Hypothalamus (tissue), 51 donors: ENCODE data around the gene SCRN2.

Source experiments
- DNase-seq, 51 donors: peaks; one replicate each; lab custom pipeline; 2025; lab: John Stamatoyannopoulos, UW

Gene SCRN2

DNA sequence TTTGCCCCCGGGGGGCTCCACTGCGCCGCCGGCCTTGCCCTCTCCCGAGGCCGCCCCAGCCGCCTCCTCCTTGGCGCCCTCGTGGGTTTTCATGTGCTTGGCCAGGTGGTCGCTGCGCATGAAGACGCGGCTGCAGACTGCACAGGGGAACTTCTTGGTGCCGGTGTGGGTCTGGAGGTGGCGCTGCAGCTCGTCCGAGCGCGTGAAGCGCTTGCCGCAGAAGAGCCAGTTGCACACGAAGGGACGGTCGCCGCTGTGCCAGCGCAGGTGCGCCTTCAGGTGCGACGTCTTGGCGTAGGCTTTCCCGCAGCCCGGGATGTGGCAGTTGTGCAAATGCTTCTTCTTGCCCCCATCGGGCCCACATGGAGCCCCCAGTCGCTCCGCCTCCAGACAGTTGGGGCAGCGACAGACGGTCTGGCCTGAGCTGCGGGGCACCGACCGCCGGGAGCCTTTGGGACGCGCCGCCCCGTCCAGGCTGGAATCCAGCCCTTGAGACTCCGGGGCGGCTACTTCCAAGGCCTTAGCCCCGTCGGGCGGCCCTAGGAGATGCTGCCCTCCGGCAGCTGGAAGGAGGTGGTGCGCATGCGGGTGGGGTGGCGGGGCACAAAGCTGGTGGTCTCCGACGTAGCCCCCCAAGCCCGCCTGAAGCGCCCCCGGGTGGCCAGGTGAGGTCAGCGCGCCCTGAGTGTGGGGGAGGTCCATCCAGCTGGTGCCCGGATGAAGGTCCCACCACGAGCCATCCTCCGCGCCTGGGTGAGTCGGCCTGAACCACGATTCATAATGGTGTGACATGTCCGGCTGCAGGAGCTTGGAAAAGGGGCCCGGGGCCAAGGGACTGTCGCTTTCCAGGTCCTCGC, 6.5 kb upstream of the SCRN2 start:
- DNase-seq: no peak

DNA sequence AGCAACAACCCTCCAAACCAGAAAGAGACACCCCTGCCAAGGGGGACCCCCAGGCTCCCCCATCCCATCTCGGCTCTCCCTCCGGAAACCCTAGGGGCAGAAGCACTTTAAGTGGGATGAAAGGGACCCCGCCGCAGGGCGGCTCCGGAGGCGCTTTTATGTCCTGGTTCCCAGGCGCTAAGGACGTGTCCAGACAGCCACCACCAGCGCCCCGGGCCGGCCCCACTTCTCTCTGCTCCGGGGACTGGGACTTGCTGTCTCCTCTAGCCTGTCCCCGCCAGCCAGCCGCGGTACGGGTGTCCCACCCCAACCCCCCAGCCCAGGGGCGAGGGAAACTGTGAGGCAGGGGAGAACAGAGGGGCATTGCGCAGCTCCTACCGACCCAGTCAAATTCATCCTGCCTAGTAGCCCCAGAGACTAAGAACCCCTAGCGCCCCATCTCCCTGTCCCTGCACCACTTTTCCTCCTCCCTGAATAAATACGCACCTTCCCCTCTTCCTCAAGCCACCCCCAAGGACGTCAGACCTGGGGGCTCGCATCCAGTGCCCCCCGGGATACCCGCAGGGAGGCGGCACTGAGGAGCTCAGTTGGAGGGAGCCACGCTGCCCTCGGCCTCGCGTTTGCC, 5.8 kb upstream of the SCRN2 start:
- no peak for DNase-seq

GRCh38 chr17:47845716-47846075, 4.6 kb upstream of the SCRN2 start:
- DNase-seq: no peak

DNA sequence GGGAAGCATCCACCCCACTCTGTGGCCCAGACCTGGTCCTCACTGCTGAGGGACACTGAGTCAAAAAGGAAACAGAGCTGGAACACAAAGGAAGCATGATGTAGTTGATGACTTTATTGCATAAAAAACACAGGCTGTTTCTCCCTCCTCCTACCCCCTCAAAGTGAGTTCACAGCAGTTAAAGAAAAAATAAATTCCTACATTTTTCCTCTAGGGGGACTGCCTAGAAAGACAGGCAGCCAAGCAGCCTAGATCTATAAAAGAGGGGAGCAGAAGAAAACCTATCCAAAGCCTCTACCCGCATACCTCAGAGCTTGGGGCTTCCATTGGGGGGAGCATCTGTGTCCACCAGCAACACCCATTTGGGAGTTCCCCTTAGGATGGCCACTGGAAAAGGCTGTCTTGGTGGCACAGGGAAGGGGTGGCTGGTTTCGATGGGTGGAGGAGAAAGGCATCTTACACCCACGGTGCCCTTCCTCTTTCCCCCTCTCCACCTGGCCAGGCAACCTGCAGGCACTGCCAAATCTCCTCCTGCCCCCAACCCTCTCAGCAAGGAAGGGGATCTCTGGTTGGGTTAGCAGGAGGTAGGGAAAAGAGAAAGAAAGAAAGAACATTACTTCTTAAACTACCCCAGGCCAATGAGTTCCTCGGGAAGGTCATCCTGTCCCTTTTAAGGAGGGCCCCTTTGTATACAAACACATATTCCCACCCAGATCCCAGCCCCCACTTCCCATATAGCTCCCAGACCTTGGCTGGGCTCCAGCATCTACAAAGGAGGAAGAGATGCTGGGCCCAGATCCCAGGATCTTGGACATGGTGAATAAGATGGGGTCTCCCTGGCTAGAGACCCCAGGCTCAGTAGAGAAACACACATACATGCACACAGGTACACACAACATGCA, 4.0 kb upstream of the SCRN2 start:
- no peak for DNase-seq

DNA sequence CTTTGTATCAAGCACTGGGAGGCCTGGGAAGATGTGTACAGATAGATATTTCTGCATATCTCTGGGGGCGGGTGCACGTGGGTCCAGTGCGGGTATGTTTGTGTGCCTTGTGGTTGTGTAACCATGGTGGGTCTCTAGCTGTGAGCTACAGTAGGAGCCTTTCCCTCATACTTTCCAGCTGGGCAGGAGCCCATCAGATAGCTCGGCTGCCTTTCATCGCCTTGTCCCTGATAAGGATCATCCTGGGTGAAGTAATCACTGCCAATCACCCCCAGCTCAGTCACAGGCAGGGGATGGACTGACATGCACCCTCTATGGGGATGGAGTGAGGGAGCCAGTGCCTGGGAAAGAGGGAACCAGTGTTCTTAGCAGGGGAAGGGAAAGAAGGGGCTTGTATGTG, 3.2 kb upstream of the SCRN2 start:
- no peak for DNase-seq

- no peak for DNase-seq
Measured at GRCh38 chr17:47843391-47843730, 2.3 kb upstream of the SCRN2 start.

GRCh38 chr17:47841488-47842291, 617 bp upstream of the SCRN2 start:
- no peak for DNase-seq

DNA sequence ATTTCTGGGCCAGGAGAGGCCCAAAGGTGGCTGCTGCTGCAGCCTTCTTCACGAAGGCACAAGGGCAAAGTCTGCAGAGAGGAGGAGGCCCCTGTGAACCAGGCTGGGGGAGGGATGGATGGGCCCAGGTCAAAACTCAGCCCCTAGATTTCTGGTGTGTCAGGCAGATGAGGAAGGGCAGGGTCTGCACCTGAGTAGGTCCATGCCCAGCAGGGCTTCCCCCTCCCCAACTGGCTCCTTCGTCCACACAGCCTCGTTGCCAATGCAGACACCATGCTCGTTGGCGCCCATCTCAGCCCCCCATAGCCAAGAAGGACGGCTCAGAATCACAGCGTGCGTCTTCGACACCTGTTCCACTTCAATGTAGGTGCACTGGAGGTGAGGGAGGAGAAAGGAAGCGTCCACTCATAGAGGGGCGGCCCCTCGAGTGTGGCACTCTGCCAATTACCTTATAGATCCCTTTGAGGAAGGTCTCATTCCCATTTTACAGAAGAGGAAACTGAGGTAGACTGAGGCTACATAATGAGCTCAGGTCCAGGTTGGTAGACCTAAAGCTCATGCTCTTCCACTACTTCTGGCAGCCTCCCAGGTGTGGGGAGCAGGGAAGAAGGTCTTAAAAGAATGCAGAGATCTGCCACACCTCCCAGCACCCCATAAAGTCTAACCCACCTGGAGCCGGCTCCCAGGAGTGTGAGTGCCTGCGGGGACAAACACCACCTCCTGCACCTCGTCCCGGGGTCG, 902 bp downstream of the SCRN2 start:
- DNase-seq: peak in 1 of 51 donors; percentile 11

- no peak for DNase-seq
Measured at GRCh38 chr17:47839071-47839470, 2.0 kb downstream of the SCRN2 start.

DNA sequence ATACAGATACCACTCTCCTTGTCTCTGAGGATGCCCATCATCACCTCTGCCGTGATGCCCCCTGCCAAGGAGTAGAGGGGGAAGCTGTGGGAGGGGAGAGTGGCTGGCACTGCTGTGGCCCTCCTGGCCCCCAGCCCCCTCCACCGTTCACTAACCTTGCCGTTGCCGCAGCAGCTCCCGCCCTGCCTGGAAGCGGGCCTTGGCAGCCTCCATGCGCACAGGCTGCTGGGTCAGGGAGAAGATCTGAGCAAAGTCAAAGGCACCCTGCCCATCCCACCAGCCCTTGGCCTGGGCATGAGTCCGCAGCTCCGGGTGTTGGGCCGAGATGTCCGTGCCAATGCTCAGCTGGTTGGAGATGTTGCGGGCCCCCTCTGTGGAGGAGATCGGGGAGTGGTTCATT, 2.4 kb downstream of the SCRN2 start:
- DNase-seq: no peak

GRCh38 chr17:47837401-47838039, 3.6 kb downstream of the SCRN2 start:
- DNase-seq: no peak

GRCh38 chr17:47836601-47837000, 4.5 kb downstream of the SCRN2 start:
- no peak for DNase-seq

DNA sequence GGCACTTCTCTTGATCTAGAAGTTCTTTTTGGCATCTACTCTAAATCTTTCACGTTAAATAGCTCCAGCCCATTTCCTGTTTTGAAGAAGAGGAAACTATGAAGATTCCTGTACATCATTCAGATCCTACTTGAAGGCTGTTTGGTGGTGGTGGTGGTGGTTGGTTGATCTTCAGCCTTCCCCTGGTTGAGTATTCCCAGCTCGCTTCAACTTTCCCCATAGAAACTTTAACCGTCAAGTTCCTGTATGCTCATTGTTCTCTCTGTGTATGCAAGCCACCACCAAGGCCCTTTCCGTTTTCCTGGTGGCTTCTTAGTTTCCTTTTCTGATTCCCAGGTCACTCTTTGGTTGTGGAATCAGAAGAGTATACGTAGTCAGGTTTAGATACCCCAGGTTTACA, 6.3 kb downstream of the SCRN2 start:
- no peak for DNase-seq

DNA sequence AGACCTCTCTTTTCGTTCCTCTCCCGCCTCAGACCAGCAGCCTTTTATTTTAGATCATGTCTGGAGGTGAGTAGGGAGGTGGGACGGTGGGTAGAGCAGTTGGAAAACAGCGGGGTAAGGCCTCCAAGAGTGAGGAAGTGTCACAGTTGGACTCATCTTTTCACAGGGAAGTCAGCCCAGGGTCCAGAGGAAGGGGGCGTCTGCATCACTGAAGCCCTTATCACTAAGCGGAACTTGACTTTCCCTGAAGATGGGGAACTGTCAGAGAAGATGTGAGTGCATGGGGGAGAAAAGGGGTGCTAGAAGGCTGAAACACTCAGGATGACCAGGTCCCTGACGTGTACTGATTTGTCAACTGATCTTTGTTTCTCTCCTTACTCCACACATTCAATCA, 9.1 kb downstream of the SCRN2 start:
- DNase-seq: peak in 7 of 51 donors; percentile 17 to 32 (median 21)

GRCh38 chr17:47831003-47831933, 9.8 kb downstream of the SCRN2 start, which contains the start of the genes LRRC46 and MRPL10:
LRRC46 (plus strand) TSS chr17:47831670; CDS start chr17:47831990, 320 bp downstream.
MRPL10 (minus strand) TSS chr17:47831541; CDS start chr17:47831511, 30 bp downstream.
- peak; percentile 72 to 95 (median 86) for DNase-seq

GRCh38 chr17:47830396-47831002, 10.6 kb downstream of the SCRN2 start:
- no peak for DNase-seq

DNA sequence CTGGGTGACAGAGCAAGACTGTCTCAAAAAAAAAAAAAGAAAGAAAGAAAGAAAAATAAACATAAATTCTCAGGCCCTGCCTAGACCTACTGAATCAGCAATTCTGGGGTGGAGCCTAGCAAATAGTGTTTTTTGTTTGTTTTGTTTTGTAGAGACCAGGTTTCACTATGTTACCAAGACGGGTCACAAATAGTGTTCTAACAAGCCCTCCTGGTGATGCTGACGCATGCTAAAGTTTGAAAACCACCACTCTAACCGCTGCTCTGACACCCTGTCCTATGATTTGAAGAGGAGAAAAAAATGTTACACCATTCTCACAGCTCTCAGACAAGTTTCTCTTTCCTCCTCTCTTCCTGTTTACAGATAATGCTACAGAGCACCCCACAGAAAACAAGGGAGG, 11.2 kb downstream of the SCRN2 start:
- DNase-seq: no peak

GRCh38 chr17:47823519-47823918, 17.6 kb downstream of the SCRN2 start:
- DNase-seq: no peak
